ENCODE measurements around the gene DAZAP2. TPM values are rescaled to one million over a fixed set of nuclear protein-coding genes. Genes with fewer than 3 reads are reported as not detected.

Gene DAZAP2
- total and polyA plus RNA-seq, 2 of the 13 experiments (the other 11 are each of a cell fraction or from before 2014, with no cell fraction given): 64.5 to 222 TPM

DNA sequence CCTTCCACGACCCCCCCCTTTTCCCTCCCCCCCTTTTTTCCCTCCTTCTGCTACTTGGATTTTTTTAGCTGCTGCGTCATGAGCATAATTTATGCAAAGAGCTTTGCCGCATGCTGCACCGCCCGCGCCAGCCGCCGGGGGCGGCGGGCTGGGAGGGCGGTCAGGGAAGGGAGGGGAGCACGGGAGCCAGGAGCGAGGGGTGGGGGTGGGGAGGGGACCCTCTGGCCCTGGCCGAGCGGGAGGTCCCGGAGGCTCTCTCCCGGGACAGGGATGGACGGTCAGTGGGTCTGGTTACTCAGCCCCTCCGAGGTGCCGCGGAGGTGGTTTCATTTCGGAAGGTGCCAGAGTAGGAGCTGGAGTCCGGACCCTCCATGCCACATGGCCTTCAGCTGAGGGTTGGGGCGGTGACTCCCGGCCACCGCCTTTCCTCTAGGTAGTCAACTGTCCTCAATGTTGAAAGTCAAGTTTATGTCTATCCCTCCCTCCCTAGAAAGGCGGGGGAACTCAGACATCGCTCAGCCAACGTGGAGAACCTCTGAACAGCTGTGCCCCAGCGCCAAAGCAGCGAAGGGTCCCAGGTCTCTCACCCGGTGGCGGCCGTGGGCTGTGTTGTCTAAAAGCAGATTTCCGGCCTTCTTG lies 20.5 kb upstream of the DAZAP2 start, which contains the start of gene POU6F1 (continued):
- no peak for TF ChIP-seq ZNF569 (CRISPR knock-in tag; IDR thresholded peaks at IDR 0.05; ENCODE audit: borderline replicate concordance)
- TF ChIP-seq, protein P1, sequence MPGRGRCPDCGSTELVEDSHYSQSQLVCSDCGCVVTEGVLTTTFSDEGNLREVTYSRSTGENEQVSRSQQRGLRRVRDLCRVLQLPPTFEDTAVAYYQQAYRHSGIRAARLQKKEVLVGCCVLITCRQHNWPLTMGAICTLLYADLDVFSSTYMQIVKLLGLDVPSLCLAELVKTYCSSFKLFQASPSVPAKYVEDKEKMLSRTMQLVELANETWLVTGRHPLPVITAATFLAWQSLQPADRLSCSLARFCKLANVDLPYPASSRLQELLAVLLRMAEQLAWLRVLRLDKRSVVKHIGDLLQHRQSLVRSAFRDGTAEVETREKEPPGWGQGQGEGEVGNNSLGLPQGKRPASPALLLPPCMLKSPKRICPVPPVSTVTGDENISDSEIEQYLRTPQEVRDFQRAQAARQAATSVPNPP (CRISPR knock-in tag; IDR thresholded peaks at IDR 0.05): no peak
- TF ChIP-seq ZNF678 (CRISPR knock-in tag; IDR thresholded peaks at IDR 0.05): no peak
- 0 out of 2 replicates have a peak, but pooled peaks have one; percentile 45 for TF ChIP-seq TBX2 (CRISPR knock-in tag; IDR thresholded peaks at IDR 0.05; ENCODE audit: borderline replicate concordance)
- TF ChIP-seq, protein P2, sequence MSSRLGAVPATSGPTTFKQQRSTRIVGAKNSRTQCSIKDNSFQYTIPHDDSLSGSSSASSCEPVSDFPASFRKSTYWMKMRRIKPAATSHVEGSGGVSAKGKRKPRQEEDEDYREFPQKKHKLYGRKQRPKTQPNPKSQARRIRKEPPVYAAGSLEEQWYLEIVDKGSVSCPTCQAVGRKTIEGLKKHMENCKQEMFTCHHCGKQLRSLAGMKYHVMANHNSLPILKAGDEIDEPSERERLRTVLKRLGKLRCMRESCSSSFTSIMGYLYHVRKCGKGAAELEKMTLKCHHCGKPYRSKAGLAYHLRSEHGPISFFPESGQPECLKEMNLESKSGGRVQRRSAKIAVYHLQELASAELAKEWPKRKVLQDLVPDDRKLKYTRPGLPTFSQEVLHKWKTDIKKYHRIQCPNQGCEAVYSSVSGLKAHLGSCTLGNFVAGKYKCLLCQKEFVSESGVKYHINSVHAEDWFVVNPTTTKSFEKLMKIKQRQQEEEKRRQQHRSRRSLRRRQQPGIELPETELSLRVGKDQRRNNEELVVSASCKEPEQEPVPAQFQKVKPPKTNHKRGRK (CRISPR knock-in tag; IDR thresholded peaks at IDR 0.05): no peak
- TF ChIP-seq ETV6 (CRISPR knock-in tag; conservative IDR thresholded peaks at IDR 0.05): peak; percentile 42; the same call in 1 of the 2 replicates
- 0 out of 2 replicates have a peak, but pooled peaks have one; percentile 28 for TF ChIP-seq HOXA5 (CRISPR knock-in tag; IDR thresholded peaks at IDR 0.05)
- TF ChIP-seq, protein P3, sequence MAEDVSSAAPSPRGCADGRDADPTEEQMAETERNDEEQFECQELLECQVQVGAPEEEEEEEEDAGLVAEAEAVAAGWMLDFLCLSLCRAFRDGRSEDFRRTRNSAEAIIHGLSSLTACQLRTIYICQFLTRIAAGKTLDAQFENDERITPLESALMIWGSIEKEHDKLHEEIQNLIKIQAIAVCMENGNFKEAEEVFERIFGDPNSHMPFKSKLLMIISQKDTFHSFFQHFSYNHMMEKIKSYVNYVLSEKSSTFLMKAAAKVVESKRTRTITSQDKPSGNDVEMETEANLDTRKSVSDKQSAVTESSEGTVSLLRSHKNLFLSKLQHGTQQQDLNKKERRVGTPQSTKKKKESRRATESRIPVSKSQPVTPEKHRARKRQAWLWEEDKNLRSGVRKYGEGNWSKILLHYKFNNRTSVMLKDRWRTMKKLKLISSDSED (CRISPR knock-in tag; IDR thresholded peaks at IDR 0.05): no peak
- no peak for TF ChIP-seq NONO (IDR thresholded peaks at IDR 0.05)
- TF ChIP-seq NONO (CRISPR knock-in tag; conservative IDR thresholded peaks at IDR 0.05): no peak
- peak; percentile 41; the same call in 1 of the 2 replicates for TF ChIP-seq ZNF263 (CRISPR knock-in tag; IDR thresholded peaks at IDR 0.05)
- TF ChIP-seq NR2F2 (IDR thresholded peaks at IDR 0.05; ENCODE audit: borderline replicate concordance, low read depth): no peak
- TF ChIP-seq, protein P4, sequence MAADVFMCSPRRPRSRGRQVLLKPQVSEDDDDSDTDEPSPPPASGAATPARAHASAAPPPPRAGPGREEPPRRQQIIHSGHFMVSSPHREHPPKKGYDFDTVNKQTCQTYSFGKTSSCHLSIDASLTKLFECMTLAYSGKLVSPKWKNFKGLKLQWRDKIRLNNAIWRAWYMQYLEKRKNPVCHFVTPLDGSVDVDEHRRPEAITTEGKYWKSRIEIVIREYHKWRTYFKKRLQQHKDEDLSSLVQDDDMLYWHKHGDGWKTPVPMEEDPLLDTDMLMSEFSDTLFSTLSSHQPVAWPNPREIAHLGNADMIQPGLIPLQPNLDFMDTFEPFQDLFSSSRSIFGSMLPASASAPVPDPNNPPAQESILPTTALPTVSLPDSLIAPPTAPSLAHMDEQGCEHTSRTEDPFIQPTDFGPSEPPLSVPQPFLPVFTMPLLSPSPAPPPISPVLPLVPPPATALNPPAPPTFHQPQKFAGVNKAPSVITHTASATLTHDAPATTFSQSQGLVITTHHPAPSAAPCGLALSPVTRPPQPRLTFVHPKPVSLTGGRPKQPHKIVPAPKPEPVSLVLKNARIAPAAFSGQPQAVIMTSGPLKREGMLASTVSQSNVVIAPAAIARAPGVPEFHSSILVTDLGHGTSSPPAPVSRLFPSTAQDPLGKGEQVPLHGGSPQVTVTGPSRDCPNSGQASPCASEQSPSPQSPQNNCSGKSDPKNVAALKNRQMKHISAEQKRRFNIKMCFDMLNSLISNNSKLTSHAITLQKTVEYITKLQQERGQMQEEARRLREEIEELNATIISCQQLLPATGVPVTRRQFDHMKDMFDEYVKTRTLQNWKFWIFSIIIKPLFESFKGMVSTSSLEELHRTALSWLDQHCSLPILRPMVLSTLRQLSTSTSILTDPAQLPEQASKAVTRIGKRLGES (CRISPR knock-in tag; IDR thresholded peaks at IDR 0.05; ENCODE audit: borderline replicate concordance): no peak
- TF ChIP-seq, protein P5, sequence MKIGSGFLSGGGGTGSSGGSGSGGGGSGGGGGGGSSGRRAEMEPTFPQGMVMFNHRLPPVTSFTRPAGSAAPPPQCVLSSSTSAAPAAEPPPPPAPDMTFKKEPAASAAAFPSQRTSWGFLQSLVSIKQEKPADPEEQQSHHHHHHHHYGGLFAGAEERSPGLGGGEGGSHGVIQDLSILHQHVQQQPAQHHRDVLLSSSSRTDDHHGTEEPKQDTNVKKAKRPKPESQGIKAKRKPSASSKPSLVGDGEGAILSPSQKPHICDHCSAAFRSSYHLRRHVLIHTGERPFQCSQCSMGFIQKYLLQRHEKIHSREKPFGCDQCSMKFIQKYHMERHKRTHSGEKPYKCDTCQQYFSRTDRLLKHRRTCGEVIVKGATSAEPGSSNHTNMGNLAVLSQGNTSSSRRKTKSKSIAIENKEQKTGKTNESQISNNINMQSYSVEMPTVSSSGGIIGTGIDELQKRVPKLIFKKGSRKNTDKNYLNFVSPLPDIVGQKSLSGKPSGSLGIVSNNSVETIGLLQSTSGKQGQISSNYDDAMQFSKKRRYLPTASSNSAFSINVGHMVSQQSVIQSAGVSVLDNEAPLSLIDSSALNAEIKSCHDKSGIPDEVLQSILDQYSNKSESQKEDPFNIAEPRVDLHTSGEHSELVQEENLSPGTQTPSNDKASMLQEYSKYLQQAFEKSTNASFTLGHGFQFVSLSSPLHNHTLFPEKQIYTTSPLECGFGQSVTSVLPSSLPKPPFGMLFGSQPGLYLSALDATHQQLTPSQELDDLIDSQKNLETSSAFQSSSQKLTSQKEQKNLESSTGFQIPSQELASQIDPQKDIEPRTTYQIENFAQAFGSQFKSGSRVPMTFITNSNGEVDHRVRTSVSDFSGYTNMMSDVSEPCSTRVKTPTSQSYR (CRISPR knock-in tag; IDR thresholded peaks at IDR 0.05; ENCODE audit: borderline replicate concordance): peak; percentile 42; the same call in 1 of the 2 replicates

Measured in HepG2 (cell line).